22Rv1 (cell line): ENCODE data around the gene CELF4.

ENCODE experiments used
- CTCF ChIP-seq: fragments of 450-650 bp; IDR thresholded peaks from 2 replicates; pipeline ENCODE4 v1.5.1; 2017; ENCODE audit warnings: mild to moderate bottlenecking
- ZFX ChIP-seq: fragments of 450-650 bp; IDR thresholded peaks from 2 replicates; pipeline ENCODE4 v1.6.1; 2017; ENCODE audit warnings: antibody characterized with exemption, borderline replicate concordance

- TF ChIP-seq CTCF (no peak), ZFX (no peak)
Measured at GRCh38 chr18:37383036-37383785, 182.4 kb downstream of the CELF4 start.
